ENCODE results near the gene LYPD6B.

Gene LYPD6B

DNA sequence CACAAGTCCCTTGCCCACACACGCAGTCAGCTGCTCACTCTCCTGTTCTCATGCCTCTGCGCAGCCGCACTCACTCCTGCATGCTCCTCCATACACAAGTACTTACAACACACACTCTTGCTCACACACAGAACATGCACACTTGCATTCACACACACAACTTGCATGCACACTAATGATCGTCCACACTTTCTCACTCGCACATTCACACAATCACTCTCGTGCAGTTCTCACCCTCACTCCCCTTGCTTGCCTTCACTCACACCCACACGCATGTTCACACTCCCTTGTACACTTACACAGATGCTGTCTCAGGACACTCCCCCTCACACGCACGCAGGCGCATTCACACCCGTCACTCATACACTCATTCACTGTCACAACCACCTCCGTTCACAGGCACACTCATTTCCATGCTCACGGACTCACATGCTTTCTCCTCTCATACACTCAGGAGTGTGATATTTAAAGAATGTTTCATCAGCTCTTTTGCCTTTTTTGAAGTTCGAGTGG, 36.1 kb upstream of the LYPD6B start:
- H3K4me3 ChIP-seq (ENCODE audit: low read depth, low read length), result no peak overlapping the region
- TF ChIP-seq CTCF (IDR thresholded peaks at IDR 0.05; ENCODE audit: low read depth, low read length, missing control alignments), result no peak
- DNase-seq (ENCODE audit: low read depth), result no peak

- no peak for TF ChIP-seq CTCF (IDR thresholded peaks at IDR 0.05; ENCODE audit: low read depth, low read length, missing control alignments)
- no peak for DNase-seq (ENCODE audit: low read depth)
- H3K4me3 ChIP-seq (ENCODE audit: low read depth, low read length), result no peak overlapping the region
These were observed 35.4 kb upstream of the LYPD6B start for GRCh38 chr2:149002891-149003740.

DNA sequence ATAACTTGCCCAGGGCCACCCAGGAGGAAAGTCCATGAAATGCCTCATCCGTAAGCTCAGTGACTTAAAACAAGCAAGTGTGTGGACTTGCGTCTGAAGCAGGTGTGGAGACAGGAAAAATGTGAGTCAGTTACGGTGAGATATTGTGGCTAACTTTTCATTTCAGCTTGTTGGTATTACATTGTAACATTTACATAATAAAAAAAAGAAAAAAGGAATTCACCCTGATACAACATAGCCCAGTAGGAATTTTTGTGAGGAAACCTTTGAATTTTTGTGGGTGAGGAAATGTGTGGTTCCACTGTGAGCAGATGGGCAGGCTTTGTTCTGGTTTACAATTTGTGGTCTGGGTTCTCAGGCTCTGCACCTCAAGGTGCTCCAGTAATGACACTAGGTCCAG, 33.7 kb upstream of the LYPD6B start:
- DNase-seq (ENCODE audit: low read depth), result no peak
- H3K4me3 ChIP-seq (ENCODE audit: low read depth, low read length), result no peak overlapping the region
- no peak for TF ChIP-seq CTCF (IDR thresholded peaks at IDR 0.05; ENCODE audit: low read depth, low read length, missing control alignments)

GRCh38 chr2:149005471-149006077, 32.9 kb upstream of the LYPD6B start:
- DNase-seq (ENCODE audit: low read depth), result no peak
- H3K4me3 ChIP-seq (ENCODE audit: low read depth, low read length), result no peak overlapping the region
- TF ChIP-seq CTCF (IDR thresholded peaks at IDR 0.05; ENCODE audit: low read depth, low read length, missing control alignments), result no peak

GRCh38 chr2:149006883-149007543, 31.5 kb upstream of the LYPD6B start:
- TF ChIP-seq CTCF (IDR thresholded peaks at IDR 0.05; ENCODE audit: low read depth, low read length, missing control alignments), result no peak
- DNase-seq (ENCODE audit: low read depth), result no peak
- no peak overlapping the region for H3K4me3 ChIP-seq (ENCODE audit: low read depth, low read length)

DNA sequence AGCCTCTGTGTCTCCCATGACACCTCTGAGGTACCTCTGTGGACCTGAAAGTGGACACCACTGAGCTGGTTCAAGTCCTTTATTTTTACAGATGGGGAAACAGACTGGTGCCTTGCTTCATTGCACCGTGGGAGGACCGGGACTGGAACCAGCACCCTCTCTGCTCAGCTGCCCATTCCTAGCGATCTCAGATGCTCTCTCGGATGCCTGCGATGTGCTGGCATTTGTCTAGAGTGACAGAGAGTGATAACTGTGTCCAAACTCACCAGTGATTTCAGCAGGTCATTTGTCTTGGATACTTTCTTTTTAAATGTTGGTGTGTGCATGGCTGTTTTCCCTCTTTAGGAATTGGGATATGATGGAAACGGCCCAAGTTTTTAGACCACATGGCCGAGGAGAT, 30.1 kb upstream of the LYPD6B start:
- no peak overlapping the region for H3K4me3 ChIP-seq (ENCODE audit: low read depth, low read length)
- DNase-seq (ENCODE audit: low read depth), result no peak
- no peak for TF ChIP-seq CTCF (IDR thresholded peaks at IDR 0.05; ENCODE audit: low read depth, low read length, missing control alignments)
